Measurements from ENCODE around the gene DZIP1L. TPM values are rescaled to one million over a fixed set of nuclear protein-coding genes. Genes with fewer than 3 reads are reported as not detected.

DZIP1L gene
- total RNA-seq, 1 donor from 2014 or later, result 3.3 TPM

DNA sequence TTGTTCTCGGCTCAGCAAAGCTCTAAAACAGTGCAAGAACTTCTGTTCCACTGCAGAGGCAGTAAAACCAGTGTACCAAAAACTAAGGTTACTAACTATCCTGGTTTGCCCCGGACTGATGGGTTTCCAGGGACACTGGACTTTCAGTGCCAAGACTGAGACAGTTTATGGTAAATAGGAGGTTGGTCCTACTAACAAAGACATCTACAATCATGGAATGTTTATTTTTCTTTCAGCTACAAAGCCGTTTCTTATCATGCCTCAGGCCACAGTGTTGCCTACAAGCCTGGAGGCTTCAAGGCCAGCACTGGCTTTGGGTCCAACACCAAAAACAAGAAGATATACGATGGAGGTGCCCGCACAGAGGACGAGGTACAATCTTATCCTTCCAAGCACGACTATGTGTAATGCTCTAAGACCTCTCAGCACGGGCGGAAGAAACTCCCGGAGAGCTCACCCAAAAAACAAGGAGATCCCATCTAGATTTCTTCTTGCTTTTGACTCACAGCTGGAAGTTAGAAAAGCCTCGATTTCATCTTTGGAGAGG is 84.6 kb downstream of the DZIP1L start:
- Mint-ChIP-seq H3K36me3 (ENCODE audit: unreplicated experiment) (no peaks in the 10 kb centered on the region), H3K9me3 (ENCODE audit: unreplicated experiment) (peaks cover 2% of the 10 kb centered on the region), H3K27me3 (ENCODE audit: unreplicated experiment) (no peaks in the 10 kb centered on the region), H3K4me3 (ENCODE audit: unreplicated experiment) (no peak overlapping the region), H3K27ac (ENCODE audit: unreplicated experiment) (no peak overlapping the region), H3K4me1 (ENCODE audit: low read depth, unreplicated experiment) (no peaks in the 10 kb centered on the region)
- no peak for DNase-seq
- TF ChIP-seq, protein P1, sequence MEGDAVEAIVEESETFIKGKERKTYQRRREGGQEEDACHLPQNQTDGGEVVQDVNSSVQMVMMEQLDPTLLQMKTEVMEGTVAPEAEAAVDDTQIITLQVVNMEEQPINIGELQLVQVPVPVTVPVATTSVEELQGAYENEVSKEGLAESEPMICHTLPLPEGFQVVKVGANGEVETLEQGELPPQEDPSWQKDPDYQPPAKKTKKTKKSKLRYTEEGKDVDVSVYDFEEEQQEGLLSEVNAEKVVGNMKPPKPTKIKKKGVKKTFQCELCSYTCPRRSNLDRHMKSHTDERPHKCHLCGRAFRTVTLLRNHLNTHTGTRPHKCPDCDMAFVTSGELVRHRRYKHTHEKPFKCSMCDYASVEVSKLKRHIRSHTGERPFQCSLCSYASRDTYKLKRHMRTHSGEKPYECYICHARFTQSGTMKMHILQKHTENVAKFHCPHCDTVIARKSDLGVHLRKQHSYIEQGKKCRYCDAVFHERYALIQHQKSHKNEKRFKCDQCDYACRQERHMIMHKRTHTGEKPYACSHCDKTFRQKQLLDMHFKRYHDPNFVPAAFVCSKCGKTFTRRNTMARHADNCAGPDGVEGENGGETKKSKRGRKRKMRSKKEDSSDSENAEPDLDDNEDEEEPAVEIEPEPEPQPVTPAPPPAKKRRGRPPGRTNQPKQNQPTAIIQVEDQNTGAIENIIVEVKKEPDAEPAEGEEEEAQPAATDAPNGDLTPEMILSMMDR (IDR thresholded peaks at IDR 0.05; ENCODE audit: partially characterized antibody, unreplicated experiment), result no peak

DNA sequence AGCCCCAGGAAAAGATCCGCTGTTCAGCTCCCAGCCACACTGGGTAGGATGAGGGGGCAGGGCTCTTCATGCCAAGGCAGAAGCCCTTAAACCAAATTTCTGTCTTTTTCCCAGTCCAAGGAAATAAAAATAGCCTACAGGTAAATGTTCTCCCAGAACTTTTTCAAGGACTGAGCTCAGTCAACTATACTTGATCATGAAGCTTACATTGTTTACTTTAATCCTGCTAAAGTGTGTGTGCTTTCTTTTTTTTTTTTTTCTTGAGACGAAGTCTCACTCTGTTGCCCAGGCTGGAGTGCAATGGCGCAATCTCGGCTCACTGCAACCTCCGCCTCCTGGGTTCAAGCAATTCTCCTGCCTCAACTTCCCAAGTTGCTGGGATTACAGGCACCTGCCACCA is 87.6 kb downstream of the DZIP1L start:
- Mint-ChIP-seq H3K27me3 (ENCODE audit: unreplicated experiment) (peaks cover 2% of the 10 kb centered on the region), H3K9me3 (ENCODE audit: unreplicated experiment) (peaks cover 2% of the 10 kb centered on the region), H3K36me3 (ENCODE audit: unreplicated experiment) (no peaks in the 10 kb centered on the region), H3K27ac (ENCODE audit: unreplicated experiment) (no peak overlapping the region), H3K4me3 (ENCODE audit: unreplicated experiment) (no peak overlapping the region), H3K4me1 (ENCODE audit: low read depth, unreplicated experiment) (no peaks in the 10 kb centered on the region)
- TF ChIP-seq, protein P1 (IDR thresholded peaks at IDR 0.05; ENCODE audit: partially characterized antibody, unreplicated experiment), result no peak
- DNase-seq, result no peak

DNA sequence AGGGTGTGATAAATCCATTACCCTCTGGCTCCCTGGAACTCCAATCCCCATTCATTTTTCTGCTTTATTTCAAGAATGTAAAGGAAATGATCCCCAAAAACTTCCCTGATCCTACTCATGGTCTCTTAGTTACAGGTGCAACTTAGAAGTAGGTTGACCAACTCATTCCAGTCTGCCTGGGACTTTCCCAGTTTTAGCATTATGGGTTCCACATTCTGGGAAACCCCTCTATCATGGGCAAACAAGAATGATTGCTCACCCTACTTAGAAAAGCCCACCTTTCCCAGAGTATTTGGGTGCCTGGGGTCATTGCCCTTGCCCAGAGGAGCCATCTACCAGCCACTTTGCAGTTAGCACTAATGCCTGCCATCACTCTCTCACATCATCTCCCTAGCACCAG is 89.9 kb downstream of the DZIP1L start:
- TF ChIP-seq, protein P1 (IDR thresholded peaks at IDR 0.05; ENCODE audit: partially characterized antibody, unreplicated experiment), result no peak
- H3K4me1 Mint-ChIP-seq (ENCODE audit: low read depth, unreplicated experiment), result no peaks in the 10 kb centered on the region

DNA sequence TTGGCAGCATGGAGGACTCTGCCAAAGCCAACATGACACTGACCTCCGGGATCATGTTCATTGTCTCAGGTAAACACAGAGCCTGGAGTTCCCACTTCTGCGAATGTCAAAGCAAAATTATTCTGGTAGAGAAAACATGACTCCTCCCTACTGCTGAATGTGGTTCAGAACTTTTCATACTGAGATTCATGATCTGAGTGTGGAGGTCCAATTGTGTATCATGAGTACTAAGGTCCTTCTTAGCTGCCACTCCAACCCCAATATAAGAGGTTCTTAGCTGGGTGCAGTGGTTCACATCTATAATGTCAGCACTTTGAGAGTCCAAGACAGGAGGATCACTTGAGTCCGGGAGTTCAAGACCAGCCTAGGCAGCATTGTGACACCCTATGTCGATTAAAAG is 91.7 kb downstream of the DZIP1L start:
- no peaks in the 10 kb centered on the region for H3K4me1 Mint-ChIP-seq (ENCODE audit: low read depth, unreplicated experiment)
- peaks cover 2% of the 10 kb centered on the region for H3K9me3 Mint-ChIP-seq (ENCODE audit: unreplicated experiment)
- H3K36me3 Mint-ChIP-seq (ENCODE audit: unreplicated experiment), result peaks cover 2% of the 10 kb centered on the region
- peaks cover 2% of the 10 kb centered on the region for H3K27me3 Mint-ChIP-seq (ENCODE audit: unreplicated experiment)
- TF ChIP-seq, protein P1 (IDR thresholded peaks at IDR 0.05; ENCODE audit: partially characterized antibody, unreplicated experiment), result no peak
- H3K4me3 Mint-ChIP-seq (ENCODE audit: unreplicated experiment), result no peak overlapping the region
- DNase-seq, result no peak
- no peak overlapping the region for H3K27ac Mint-ChIP-seq (ENCODE audit: unreplicated experiment)

More for the DNA sequence above, 89.9 kb downstream of the DZIP1L start:
- peaks cover 2% of the 10 kb centered on the region for H3K27me3 Mint-ChIP-seq (ENCODE audit: unreplicated experiment)
- DNase-seq, result no peak
- no peaks in the 10 kb centered on the region for H3K36me3 Mint-ChIP-seq (ENCODE audit: unreplicated experiment)
- H3K27ac Mint-ChIP-seq (ENCODE audit: unreplicated experiment), result no peak overlapping the region
- peaks cover 2% of the 10 kb centered on the region for H3K9me3 Mint-ChIP-seq (ENCODE audit: unreplicated experiment)
- H3K4me3 Mint-ChIP-seq (ENCODE audit: unreplicated experiment), result no peak overlapping the region

DNA sequence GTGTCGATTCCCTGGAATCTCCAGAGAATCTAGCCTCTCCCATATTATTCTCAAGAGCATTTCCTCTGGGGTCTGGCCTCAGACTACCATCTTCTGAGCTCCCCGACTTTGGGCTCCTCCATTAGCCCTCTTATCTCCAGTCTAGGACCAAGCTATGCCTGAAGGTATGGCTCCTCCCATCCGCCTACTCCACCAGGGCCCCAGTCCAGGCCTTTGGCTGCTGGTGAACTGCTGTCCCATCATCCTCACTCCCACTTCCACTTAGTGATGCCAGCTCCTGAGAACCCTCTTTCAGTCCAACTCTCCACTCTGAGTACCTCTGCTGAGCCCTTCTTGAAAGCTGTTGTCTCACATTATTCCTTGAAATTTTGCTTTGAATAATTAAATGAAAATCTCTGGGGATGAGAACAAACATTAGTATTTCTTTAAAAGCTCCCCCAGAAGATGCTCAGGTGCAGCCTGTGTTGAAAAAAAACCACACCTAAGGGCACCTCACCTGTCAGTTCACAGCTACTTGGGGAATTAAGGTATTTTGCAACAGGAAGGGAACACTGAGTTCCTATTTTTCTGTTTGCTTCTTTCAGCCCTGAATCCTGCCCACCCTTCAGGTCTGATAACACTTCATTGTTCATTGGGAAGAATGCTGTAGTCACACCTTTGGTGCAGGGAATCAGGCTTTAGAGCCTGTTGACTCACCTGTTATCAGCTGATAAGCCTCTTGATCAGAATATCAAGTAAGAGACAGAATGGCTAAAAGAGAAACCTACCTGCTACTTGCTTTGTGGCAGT is 95.9 kb downstream of the DZIP1L start:
- H3K4me1 Mint-ChIP-seq (ENCODE audit: low read depth, unreplicated experiment), result no peaks in the 10 kb centered on the region
- no peak overlapping the region for H3K27ac Mint-ChIP-seq (ENCODE audit: unreplicated experiment)
- H3K4me3 Mint-ChIP-seq (ENCODE audit: unreplicated experiment), result no peak overlapping the region
- H3K9me3 Mint-ChIP-seq (ENCODE audit: unreplicated experiment), result no peaks in the 10 kb centered on the region
- TF ChIP-seq, protein P1 (IDR thresholded peaks at IDR 0.05; ENCODE audit: partially characterized antibody, unreplicated experiment), result no peak
- peaks cover 2% of the 10 kb centered on the region for H3K27me3 Mint-ChIP-seq (ENCODE audit: unreplicated experiment)
- H3K36me3 Mint-ChIP-seq (ENCODE audit: unreplicated experiment), result peaks cover 5% of the 10 kb centered on the region
- no peak for DNase-seq

All from glutamatergic neuron (in vitro differentiated cells).